K562 (cell line): ENCODE data around the gene FBN1. TPM values are rescaled to one million over a fixed set of nuclear protein-coding genes. Genes with fewer than 3 reads are reported as not detected.

Experiments
- ATAC-seq: fragments of 200-7000 bp; cut with Tn5 transposase; 3 replicates; pipeline ENCODE4 v1.9.1; 2020; ENCODE audit warnings: moderate library complexity
- BruUV-seq: library from RNA; stranded (reverse); fragments of 400-500 nt; replicated peaks from 2 replicates; lab custom pipeline; 2021; lab: Mats Ljungman, UMichigan
- CTCF ChIA-PET: fragments of 300-600 bp; formaldehyde crosslinking; extraction: SDS; loops from one replicate; lab custom pipeline; 2021; ENCODE audit warnings: low intra/inter-chr PET ratio; lab: Yijun Ruan, JAX
- POLR2A ChIA-PET: fragments of 300-600, 350-650 bp; sonication (Branson Sonifier 250); formaldehyde crosslinking; extraction: SDS; loops from one replicate; lab custom pipeline; 2021; ENCODE audit warnings: antibody characterized with exemption, inconsistent platforms; lab: Yijun Ruan, JAX
- DNase-seq, 4 experiments: peaks; one replicate each; pipeline versions ENCODE4 v3.0.0 to v3.0.0-alpha.2; 2011 to 2018; ENCODE audit warnings: low spot score in 3 of 4, mixed read lengths in 3 of 4; ENCODE audit errors: extremely low read depth in 1 of 4
- FAIRE-seq: peaks from 2 replicates; lab custom pipeline; 2011; peaks lifted over from hg19 to GRCh38; lab: Jason Lieb, UNC
- H2AFZ ChIP-seq: 2 replicates; pipeline ENCODE4 v1.6.0; 2011; ENCODE audit warnings: low read depth, low read length, control low read depth, inconsistent platforms
- H3K27ac ChIP-seq: fragments of 200-600 bp; 3 replicates; pipeline ENCODE4 v1.8.0; 2011; ENCODE audit warnings: low read depth, mild to moderate bottlenecking, control low read depth, inconsistent platforms, low read length, moderate library complexity, mixed read lengths; ENCODE audit errors: extremely low read depth
- H3K27me3 ChIP-seq, 2 experiments: fragments of 300-600 bp in 1 of 2; 2 replicates in 1 of 2; 3 replicates in 1 of 2; pipeline versions ENCODE4 v1.6.0 to v1.8.0; 2011; ENCODE audit warnings: inconsistent platforms in 2 of 2, low read length in 2 of 2, mild to moderate bottlenecking in 1 of 2, mixed read lengths in 1 of 2, moderate library complexity in 1 of 2; ENCODE audit not compliant: control insufficient read depth in 2 of 2, insufficient read depth in 2 of 2
- H3K36me3 ChIP-seq: fragments of 300-600 bp; 3 replicates; pipeline ENCODE4 v1.8.0; 2011; ENCODE audit warnings: mild to moderate bottlenecking, low read length, inconsistent platforms; ENCODE audit not compliant: control insufficient read depth, insufficient read depth
- H3K4me1 ChIP-seq, 2 experiments: fragments of 200-600 bp in 1 of 2; replicated peaks in 1 of 2; 2 replicates in 1 of 2; 3 replicates in 1 of 2; pipeline versions ENCODE4 v1.5.1 to v1.8.0; 2011; ENCODE audit warnings: inconsistent platforms in 2 of 2, low read length in 2 of 2, mild to moderate bottlenecking in 1 of 2, mixed read lengths in 1 of 2, moderate library complexity in 1 of 2; ENCODE audit not compliant: control insufficient read depth in 2 of 2, insufficient read depth in 2 of 2
- H3K4me2 ChIP-seq: 2 replicates; pipeline ENCODE4 v1.6.1; 2011; ENCODE audit warnings: low read length, control low read depth, inconsistent platforms, mixed read lengths; ENCODE audit not compliant: insufficient read depth
- H3K4me3 ChIP-seq: fragments of 200-600 bp; sonication (generic), shearing (Covaris generic); 2 replicates; pipeline ENCODE4 v1.5.1; 2016; ENCODE audit warnings: control low read depth, inconsistent platforms
- H3K79me2 ChIP-seq: fragments of 200-600 bp; 3 replicates; pipeline ENCODE4 v1.8.0; 2011; ENCODE audit warnings: low read length, inconsistent platforms; ENCODE audit not compliant: control insufficient read depth, insufficient read depth
- H3K9ac ChIP-seq, 2 experiments: 2 replicates each; pipeline versions ENCODE4 v1.6.0 to v1.6.1; 2011; ENCODE audit warnings: low read depth in 2 of 2, low read length in 2 of 2, control low read depth in 1 of 2, inconsistent platforms in 1 of 2, mild to moderate bottlenecking in 1 of 2, mixed read lengths in 1 of 2; ENCODE audit not compliant: insufficient read depth in 1 of 2
- H3K9me1 ChIP-seq: one replicate; pipeline ENCODE4 v1.6.0; 2011; ENCODE audit warnings: inconsistent platforms, mild to moderate bottlenecking, low read length, moderate library complexity; ENCODE audit not compliant: control insufficient read depth, insufficient read depth
- H3K9me3 ChIP-seq: replicated peaks from 2 replicates; pipeline ENCODE4 v1.5.1; 2011; ENCODE audit warnings: low read depth, low read length, inconsistent platforms; ENCODE audit not compliant: control insufficient read depth, insufficient read depth
- H4K20me1 ChIP-seq: replicated peaks from 2 replicates; pipeline ENCODE4 v1.6.1; 2011; ENCODE audit warnings: low read length, inconsistent platforms, mixed read lengths; ENCODE audit not compliant: control insufficient read depth, insufficient read depth
- ASH1L ChIP-seq: fragments of 450-650 bp; IDR thresholded peaks from 2 replicates; pipeline ENCODE4 v1.6.1; 2018; ENCODE audit warnings: borderline replicate concordance, mild to moderate bottlenecking, low read depth; ENCODE audit not compliant: partially characterized antibody
- BMI1 ChIP-seq: fragments of 150-350 bp; IDR thresholded peaks from 2 replicates; pipeline ENCODE4 v1.6.1; 2014; ENCODE audit warnings: low read length
- CBFB ChIP-seq: sonication (generic); formaldehyde crosslinking; IDR thresholded peaks from 2 replicates; pipeline ENCODE4 v1.4.0; 2020; ENCODE audit warnings: mild to moderate bottlenecking, missing genetic modification reagents
- CHD2 ChIP-seq: IDR thresholded peaks from 2 replicates; pipeline ENCODE4 v1.6.1; 2011; ENCODE audit warnings: low read depth, low read length
- EP400 ChIP-seq: fragments of 450-650 bp; IDR thresholded peaks from 2 replicates; pipeline ENCODE4 v1.6.1; 2017; ENCODE audit warnings: antibody characterized with exemption, mild to moderate bottlenecking, moderate library complexity
- FIP1L1 ChIP-seq: fragments of 200-400 bp; formaldehyde crosslinking; IDR thresholded peaks from 2 replicates; pipeline ENCODE4 v1.6.1; 2018; ENCODE audit warnings: mild to moderate bottlenecking, low read depth, low read length; ENCODE audit not compliant: poor library complexity, severe bottlenecking
- HDAC8 ChIP-seq: fragments of 450-650 bp; IDR thresholded peaks from 2 replicates; pipeline ENCODE4 v1.6.1; 2016; ENCODE audit warnings: mild to moderate bottlenecking, missing genetic modification characterization, moderate library complexity, missing compliant biosample characterization
- KLF13 ChIP-seq: fragments of 450-650 bp; IDR thresholded peaks from 2 replicates; pipeline ENCODE4 v1.6.1; 2016; ENCODE audit warnings: missing genetic modification characterization, low read depth, mild to moderate bottlenecking, missing compliant biosample characterization, moderate library complexity, borderline replicate concordance
- MECOM ChIP-seq: fragments of 250-450 bp; sonication (Bioruptor Pico); IDR thresholded peaks from 2 replicates; pipeline ENCODE4 v1.8.0; 2022; ENCODE audit warnings: inconsistent platforms
- NCOR1 ChIP-seq: fragments of 450-650 bp; IDR thresholded peaks from 2 replicates; pipeline ENCODE4 v1.6.1; 2016; ENCODE audit warnings: mild to moderate bottlenecking, moderate library complexity
- NFXL1 ChIP-seq: fragments of 450-650 bp; formaldehyde crosslinking; IDR thresholded peaks from 2 replicates; pipeline ENCODE4 v1.4.0; 2021; ENCODE audit warnings: mild to moderate bottlenecking
- NR2C1 ChIP-seq, 2 experiments: fragments of 450-650 bp; IDR thresholded peaks; 2 replicates each; pipeline ENCODE4 v1.6.1; 2017; ENCODE audit warnings: mild to moderate bottlenecking in 2 of 2, antibody characterized with exemption in 1 of 2, inconsistent platforms in 1 of 2, missing compliant biosample characterization in 1 of 2, missing genetic modification characterization in 1 of 2
- PBX2 ChIP-seq, 2 experiments: IDR thresholded peaks in 1 of 2; conservative IDR thresholded peaks in 1 of 2; 2 replicates each; pipeline ENCODE4 v1.6.1; 2016; ENCODE audit warnings: low read depth in 2 of 2, mild to moderate bottlenecking in 1 of 2, missing compliant biosample characterization in 1 of 2, missing genetic modification characterization in 1 of 2, moderate library complexity in 1 of 2
- PHB2 ChIP-seq: fragments of 450-650 bp; IDR thresholded peaks from 2 replicates; pipeline ENCODE4 v1.6.1; 2017; ENCODE audit warnings: low read depth
- RFX5 ChIP-seq: IDR thresholded peaks from 2 replicates; pipeline ENCODE4 v1.6.1; 2011; ENCODE audit warnings: low read depth, mild to moderate bottlenecking, improper control_type of control experiment, low read length
- SMAD2 ChIP-seq: fragments of 150-350 bp; IDR thresholded peaks from 2 replicates; pipeline ENCODE4 v1.6.1; 2014; ENCODE audit warnings: low read depth, mild to moderate bottlenecking, low read length
- TAF7 ChIP-seq: fragments of 450-650 bp; IDR thresholded peaks from 2 replicates; pipeline ENCODE4 v1.6.1; 2016; ENCODE audit warnings: missing genetic modification characterization, missing compliant biosample characterization
- THRA ChIP-seq: fragments of 450-650 bp; IDR thresholded peaks from 2 replicates; pipeline ENCODE4 v1.6.1; 2017; ENCODE audit warnings: mild to moderate bottlenecking, moderate library complexity
- THRAP3 ChIP-seq: fragments of 450-650 bp; IDR thresholded peaks from 2 replicates; pipeline ENCODE4 v1.6.1; 2016; ENCODE audit warnings: mild to moderate bottlenecking, inconsistent platforms, borderline replicate concordance
- ZNF507 ChIP-seq: conservative IDR thresholded peaks from 2 replicates; pipeline ENCODE4 v1.6.1; 2017; ENCODE audit warnings: missing genetic modification characterization, missing compliant biosample characterization
- WGBS: fragments of 100-300 bp; shearing (Covaris generic); methylation state at CpG from one replicate; pipeline ENCODE4 v1.1.6; 2016; ENCODE audit warnings: low coverage, mixed read lengths; ENCODE audit not compliant: insufficient coverage; ENCODE audit errors: missing lambda C conversion rate; 5-methylcytosine and 5-hydroxymethylcytosine counted together
- in situ Hi-C: fragments of 300-500 bp; cut with MboI; formaldehyde crosslinking; loops from 4 replicates; pipeline ENCODE4 v1.15.0; 2018; ENCODE audit warnings: inconsistent platforms, mixed read lengths
- intact Hi-C: fragments of 100-400 bp; cut with micrococcal nuclease; formaldehyde crosslinking; loops from 2 replicates; pipeline ENCODE4 v1.14.2; 2022
- polyA plus RNA-seq, 8 experiments: library from polyadenylated mRNA; depleted of rRNA in 4 of 8; stranded (reverse) in 5 of 8; unstranded in 3 of 8; fragments of >200 nt; fragmentation: Nextera tagmentation in 2 of 8; fragmentation: Illumina TruSeq in 1 of 8; extraction: Ambion mirVana in 2 of 8; extraction: Trizol in 1 of 8; gene quantifications; 2 replicates each; pipeline versions ENCODE4 v1.2.1 to v1.2.3, GENCODE V29; 2011 to 2014; ENCODE audit warnings: inconsistent platforms in 1 of 8, missing spikeins in 1 of 8
- total RNA-seq, 7 experiments: library from RNA; depleted of rRNA in 6 of 7; stranded (reverse); fragments of >200 nt in 6 of 7; fragmentation: Illumina TruSeq in 2 of 7; extraction: Trizol in 2 of 7; gene quantifications; 2 replicates each; pipeline versions ENCODE4 v1.2.1 to v1.2.3, GENCODE V29; 2011 to 2021; ENCODE audit warnings: low replicate concordance in 1 of 7

FBN1 gene
- total and polyA plus RNA-seq, 9 of the 15 experiments (the other 6 are each of a cell fraction or from before 2014, with no cell fraction given) = 0.15 to 1.2 (median 0.60) TPM

GRCh38 chr15:48516121-48516520 lies 129.4 kb downstream of the FBN1 start:
- no peak overlapping the region for H3K4me3 ChIP-seq
- H3K9me3 ChIP-seq = no peaks in the 10 kb centered on the region
- in situ Hi-C loops (no loop called here), intact Hi-C loops (no loop called here)
- no peak for FAIRE-seq
- H4K20me1 ChIP-seq = no peaks in the 10 kb centered on the region
- 2% methylated on average over 3 of the region's 3 CpGs for WGBS
- BruUV-seq = no TSS peak
- H3K79me2 ChIP-seq = no peaks in the 10 kb centered on the region
- no peak for ATAC-seq
- no peak for TF ChIP-seq THRA
- TF ChIP-seq NR2C1 (IDR thresholded peaks at IDR 0.05) = no peak
- TF ChIP-seq NR2C1 (tag; IDR thresholded peaks at IDR 0.05) = no peak
- no peak for TF ChIP-seq HDAC8 (tag)
- TF ChIP-seq CHD2 = no peak
- no peak for TF ChIP-seq NFXL1 (CRISPR knock-in tag)
- TF ChIP-seq TAF7 (tag) = no peak
- no peak for TF ChIP-seq RFX5
- TF ChIP-seq KLF13 (tag) = no peak
- TF ChIP-seq FIP1L1 = no peak
- no peak for TF ChIP-seq ZNF507 (tag)
- no peak for TF ChIP-seq BMI1
- no peak for TF ChIP-seq NCOR1
- no peak for TF ChIP-seq THRAP3
- no peak for TF ChIP-seq MECOM (CRISPR knock-in tag)
- TF ChIP-seq ASH1L = no peak
- TF ChIP-seq CBFB = no peak
- TF ChIP-seq PHB2 = no peak
- no peak for TF ChIP-seq SMAD2
- no peak for TF ChIP-seq PBX2 (CRISPR knock-in tag; IDR thresholded peaks at IDR 0.05; ENCODE audit: low read depth)
- TF ChIP-seq PBX2 (tag; conservative IDR thresholded peaks at IDR 0.05; ENCODE audit: low read depth) = no peak
- no peak for TF ChIP-seq EP400
- H2AFZ ChIP-seq = no peak overlapping the region
- H3K4me2 ChIP-seq = no peak overlapping the region
- H3K27ac ChIP-seq = no peak overlapping the region
- no peak overlapping the region for H3K9ac ChIP-seq
- H3K9me1 ChIP-seq = no peaks in the 10 kb centered on the region
- POLR2A ChIA-PET = no interaction called here
- CTCF ChIA-PET = no interaction called here
- H3K27me3 ChIP-seq = no peaks in the 10 kb centered on the region
- DNase-seq = no peak
- no peaks in the 10 kb centered on the region for H3K4me1 ChIP-seq
- H3K36me3 ChIP-seq = no peaks in the 10 kb centered on the region
